HEK293 (cell line): ENCODE measurements around the gene FOXP4.

Experiments
- BCL11A ChIP-seq: fragments of 450-650 bp; formaldehyde crosslinking; IDR thresholded peaks from 2 replicates; pipeline ENCODE4 v1.5.1; 2016; ENCODE audit warnings: low read depth, missing biosample characterization, missing genetic modification characterization
- BCL11B ChIP-seq: fragments of 450-650 bp; formaldehyde crosslinking; IDR thresholded peaks from 2 replicates; pipeline ENCODE4 v1.5.1; 2016; ENCODE audit warnings: low read depth, missing biosample characterization, missing genetic modification characterization
- PATZ1 ChIP-seq: fragments of 450-650 bp; formaldehyde crosslinking; IDR thresholded peaks from 2 replicates; pipeline ENCODE4 v1.5.1; 2016; ENCODE audit warnings: missing biosample characterization, missing genetic modification characterization
- PRDM10 ChIP-seq: fragments of 450-650 bp; formaldehyde crosslinking; IDR thresholded peaks from 2 replicates; pipeline ENCODE4 v1.5.1; 2016; ENCODE audit warnings: missing biosample characterization, missing genetic modification characterization
- PRDM6 ChIP-seq: fragments of 450-650 bp; formaldehyde crosslinking; IDR thresholded peaks from 2 replicates; pipeline ENCODE4 v1.5.1; 2017; ENCODE audit warnings: missing biosample characterization, missing genetic modification characterization
- SCRT2 ChIP-seq: fragments of 450-650 bp; formaldehyde crosslinking; IDR thresholded peaks from 2 replicates; pipeline ENCODE4 v1.5.1; 2016; ENCODE audit warnings: missing biosample characterization, missing genetic modification characterization
- WT1 ChIP-seq: fragments of 450-650 bp; formaldehyde crosslinking; IDR thresholded peaks from 2 replicates; pipeline ENCODE4 v1.5.1; 2016; ENCODE audit warnings: missing biosample characterization, missing genetic modification characterization
- ZBTB11 ChIP-seq: fragments of 450-650 bp; formaldehyde crosslinking; conservative IDR thresholded peaks from 2 replicates; pipeline ENCODE4 v1.5.1; 2016; ENCODE audit warnings: low read depth, missing biosample characterization, missing genetic modification characterization
- ZBTB17 ChIP-seq: fragments of 450-650 bp; formaldehyde crosslinking; IDR thresholded peaks from 2 replicates; pipeline ENCODE4 v1.5.1; 2016; ENCODE audit warnings: missing biosample characterization, missing genetic modification characterization
- ZBTB49 ChIP-seq: fragments of 450-650 bp; formaldehyde crosslinking; IDR thresholded peaks from 2 replicates; pipeline ENCODE4 v1.5.1; 2016; ENCODE audit warnings: missing biosample characterization, missing genetic modification characterization, low read depth
- ZBTB8A ChIP-seq: fragments of 450-650 bp; formaldehyde crosslinking; IDR thresholded peaks from 2 replicates; pipeline ENCODE4 v1.5.1; 2016; ENCODE audit warnings: missing biosample characterization, missing genetic modification characterization
- ZNF155 ChIP-seq: fragments of 450-650 bp; formaldehyde crosslinking; IDR thresholded peaks from 2 replicates; pipeline ENCODE4 v1.5.1; 2016; ENCODE audit warnings: missing biosample characterization, missing genetic modification characterization
- ZNF2 ChIP-seq: fragments of 450-650 bp; formaldehyde crosslinking; IDR thresholded peaks from 2 replicates; pipeline ENCODE4 v1.5.1; 2016; ENCODE audit warnings: missing biosample characterization, missing genetic modification characterization
- ZNF518A ChIP-seq: fragments of 450-650 bp; formaldehyde crosslinking; conservative IDR thresholded peaks from 2 replicates; pipeline ENCODE4 v1.5.1; 2016; ENCODE audit warnings: low read depth, missing biosample characterization, missing genetic modification characterization
- ZNF561 ChIP-seq: fragments of 450-650 bp; IDR thresholded peaks from 2 replicates; pipeline ENCODE4 v1.5.1; 2018; ENCODE audit warnings: missing biosample characterization, missing genetic modification characterization, borderline replicate concordance
- ZNF654 ChIP-seq: fragments of 450-650 bp; formaldehyde crosslinking; IDR thresholded peaks from 2 replicates; pipeline ENCODE4 v1.5.1; 2016; ENCODE audit warnings: low read depth, missing biosample characterization, missing genetic modification characterization
- ZNF660 ChIP-seq: fragments of 450-650 bp; IDR thresholded peaks from 2 replicates; pipeline ENCODE4 v1.5.1; 2018; ENCODE audit warnings: missing biosample characterization, mild to moderate bottlenecking, missing genetic modification characterization
- ZNF76 ChIP-seq: fragments of 450-650 bp; formaldehyde crosslinking; IDR thresholded peaks from 2 replicates; pipeline ENCODE4; 2016; ENCODE audit warnings: low read depth, missing biosample characterization, missing genetic modification characterization, borderline replicate concordance
- ZNF768 ChIP-seq: fragments of 450-650 bp; formaldehyde crosslinking; IDR thresholded peaks from 2 replicates; pipeline ENCODE4 v1.5.1; 2018; ENCODE audit warnings: missing biosample characterization, mild to moderate bottlenecking, missing genetic modification characterization

The FOXP4 gene

GRCh38 chr6:41602864-41603608, 56.9 kb downstream of the FOXP4 start (continued):
- peak; percentile 73 for TF ChIP-seq PRDM10 (tag by site-specific recombination)
- TF ChIP-seq WT1 (tag by site-specific recombination), result no peak
- TF ChIP-seq ZBTB11 (tag by site-specific recombination), result 0 out of 2 replicates have a peak, but pooled peaks have one; percentile 22
- TF ChIP-seq BCL11B, result peak; percentile 52; the same call in 1 of the 2 replicates
- TF ChIP-seq ZNF654 (tag by site-specific recombination), result peak; percentile 95
- TF ChIP-seq ZNF155 (tag by site-specific recombination), result no peak
- peak; percentile 58; the same call in 1 of the 2 replicates for TF ChIP-seq ZNF660
- no peak for TF ChIP-seq BCL11A (tag by site-specific recombination)
- TF ChIP-seq ZBTB49 (tag by site-specific recombination), result no peak
- TF ChIP-seq SCRT2, result no peak
- TF ChIP-seq ZBTB8A (tag by site-specific recombination), result 0 out of 2 replicates have a peak, but pooled peaks have one; percentile 30
- peak; percentile 85 for TF ChIP-seq ZBTB17 (tag by site-specific recombination)
- TF ChIP-seq PRDM6, result no peak
- TF ChIP-seq ZNF76 (tag by site-specific recombination), result peak; percentile 81; the same call in 1 of the 2 replicates
- TF ChIP-seq ZNF768, result peak; percentile 62
- TF ChIP-seq PATZ1, result peak; percentile 66
- 0 out of 2 replicates have a peak, but pooled peaks have one; percentile 6 for TF ChIP-seq ZNF518A (tag by site-specific recombination)
- 0 out of 2 replicates have a peak, but pooled peaks have one; percentile 47 for TF ChIP-seq ZNF561 (tag by site-specific recombination)
- TF ChIP-seq ZNF2 (tag by site-specific recombination), result peak; percentile 97
